Stimulated activated CD8-positive, alpha-beta memory T cell treated with anti-CD3 and anti-CD28 coated beads, Interleukin-4, amount 100 ng/mL, for 1 hour (primary cell): Measurements from ENCODE around the gene ENOX2.
"Not testable (repeated sequence)": the region's sequence is repeated elsewhere in the genome, so short reads cannot be mapped to it uniquely, and the experiment has no call there.

Source experiments
- DNase-seq, 2 donors: peaks; one replicate each; pipeline ENCODE4 v3.0.0-alpha.2; 2020; ENCODE audit warnings: low read depth in 2 of 2, low spot score in 1 of 2

The ENOX2 gene

DNA sequence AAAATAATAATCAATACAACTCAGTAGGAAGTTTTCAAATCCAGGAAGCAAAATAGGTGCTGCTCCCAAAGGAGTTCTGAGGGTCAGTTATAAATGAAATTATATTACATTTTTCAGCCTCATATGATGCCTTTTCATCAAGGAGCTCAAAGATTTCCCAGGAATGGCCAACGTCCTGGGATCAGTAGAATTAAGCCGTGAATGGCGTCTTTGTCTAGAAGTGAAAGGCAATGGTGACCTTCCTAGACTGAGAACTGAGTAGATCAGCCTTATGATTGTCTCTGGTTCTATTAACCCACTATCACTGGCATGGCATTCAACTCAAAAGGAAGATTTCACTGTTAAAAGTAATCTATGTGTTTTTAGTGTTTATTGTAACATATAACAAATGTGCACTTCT lies 74.4 kb downstream of the ENOX2 start:
- no peak for DNase-seq

DNA sequence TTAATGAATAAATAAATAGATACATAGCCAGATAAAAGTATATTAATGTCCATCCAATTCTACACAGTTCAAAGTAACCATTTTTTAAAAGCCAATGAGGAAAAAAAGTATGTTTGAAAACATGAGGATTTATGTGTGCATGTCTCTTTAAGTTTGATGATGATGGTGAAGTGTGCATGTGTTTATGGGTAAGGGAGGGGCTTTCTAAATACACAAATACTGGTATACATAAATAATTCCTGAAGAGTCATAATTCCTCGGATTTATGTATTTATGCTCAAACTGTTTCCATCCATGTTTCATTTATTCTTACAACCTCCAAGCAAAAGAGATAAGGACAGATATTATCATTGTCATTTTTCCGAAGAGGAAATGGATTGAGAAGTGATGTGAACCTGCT lies 75.4 kb downstream of the ENOX2 start:
- DNase-seq: no peak

DNA sequence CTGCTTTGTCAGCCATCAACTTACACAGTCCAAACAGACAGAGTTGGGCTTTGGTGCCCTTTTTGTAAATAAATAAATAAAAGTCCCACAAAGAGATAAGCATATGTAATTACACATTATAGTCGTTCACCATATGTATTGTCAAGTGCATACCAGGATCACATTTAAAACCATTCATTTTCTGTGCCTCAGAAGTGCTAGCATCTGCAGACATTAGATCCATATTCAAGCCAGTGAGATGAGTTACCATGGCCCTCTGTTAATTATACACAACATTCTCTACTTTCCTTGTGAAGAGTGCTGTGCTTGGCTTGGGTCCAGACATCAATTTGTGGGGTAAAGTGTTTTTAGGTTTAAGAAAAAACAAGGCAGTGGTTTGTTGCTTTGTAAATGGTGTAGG lies 76.8 kb downstream of the ENOX2 start:
- no peak for DNase-seq

DNA sequence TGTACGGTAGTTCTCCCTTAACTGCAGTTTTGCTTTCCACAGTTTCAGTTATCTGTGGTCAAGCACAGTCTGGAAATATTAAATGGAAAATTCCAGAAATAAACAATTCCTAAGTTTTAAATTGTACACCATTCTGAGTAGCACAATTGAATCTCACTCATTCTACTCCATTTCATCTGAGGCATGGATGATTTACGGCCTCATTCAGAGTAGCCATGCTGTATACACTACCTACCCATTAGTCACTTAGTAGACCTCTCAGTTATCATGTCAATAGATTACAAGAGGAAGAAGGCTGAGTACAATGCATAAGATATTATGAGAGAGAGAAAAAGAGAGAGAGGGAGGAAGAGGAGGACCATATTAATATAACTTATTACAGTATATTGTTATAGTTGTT lies 77.5 kb downstream of the ENOX2 start:
- DNase-seq: no peak

GRCh38 chrX:130819367-130819766 lies 83.6 kb downstream of the ENOX2 start:
- not testable (repeated sequence) for DNase-seq

GRCh38 chrX:130813932-130814331 lies 89.1 kb downstream of the ENOX2 start:
- DNase-seq: not testable (repeated sequence)

GRCh38 chrX:130810561-130810960 lies 92.4 kb downstream of the ENOX2 start:
- DNase-seq: no peak

DNA sequence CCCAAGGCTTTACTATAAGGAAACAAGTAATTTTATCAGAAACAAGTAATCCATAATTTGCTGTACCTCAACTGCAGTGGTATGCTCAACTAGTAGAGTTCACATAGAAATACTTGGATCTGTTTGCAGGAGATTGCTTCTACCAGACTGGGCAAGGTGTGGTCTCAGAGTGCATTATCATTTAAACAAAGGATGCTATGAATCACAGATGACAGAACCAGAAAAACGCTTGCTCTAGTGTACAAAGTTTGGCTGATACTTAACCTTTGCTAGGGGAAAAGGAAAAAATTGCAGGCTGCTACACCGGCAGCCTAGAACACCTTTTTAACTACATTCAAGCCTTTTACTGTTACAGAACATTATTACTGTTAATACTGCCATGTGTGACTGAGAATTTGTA lies 97.1 kb downstream of the ENOX2 start:
- DNase-seq: no peak

DNA sequence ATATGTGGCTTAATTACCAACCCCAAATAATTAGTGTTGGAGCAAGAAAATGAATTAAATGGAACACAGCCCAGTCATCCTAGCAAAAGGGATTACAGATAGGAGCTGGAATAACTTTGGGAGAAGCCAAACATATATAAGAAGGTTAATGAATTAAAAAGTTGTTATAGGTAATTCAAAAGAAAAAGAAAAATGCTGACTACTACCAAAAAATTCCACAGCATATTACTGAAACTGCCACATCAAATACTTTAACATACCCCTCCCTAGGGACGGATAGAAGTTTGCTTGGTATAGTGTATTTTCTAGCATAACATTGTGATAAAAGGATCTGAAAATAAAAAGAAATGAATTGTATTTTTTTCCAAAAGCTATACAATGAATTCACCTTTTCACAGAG lies 99.5 kb downstream of the ENOX2 start:
- DNase-seq: no peak

- DNase-seq: no peak
These were observed 101.1 kb downstream of the ENOX2 start for GRCh38 chrX:130801901-130802300.

DNA sequence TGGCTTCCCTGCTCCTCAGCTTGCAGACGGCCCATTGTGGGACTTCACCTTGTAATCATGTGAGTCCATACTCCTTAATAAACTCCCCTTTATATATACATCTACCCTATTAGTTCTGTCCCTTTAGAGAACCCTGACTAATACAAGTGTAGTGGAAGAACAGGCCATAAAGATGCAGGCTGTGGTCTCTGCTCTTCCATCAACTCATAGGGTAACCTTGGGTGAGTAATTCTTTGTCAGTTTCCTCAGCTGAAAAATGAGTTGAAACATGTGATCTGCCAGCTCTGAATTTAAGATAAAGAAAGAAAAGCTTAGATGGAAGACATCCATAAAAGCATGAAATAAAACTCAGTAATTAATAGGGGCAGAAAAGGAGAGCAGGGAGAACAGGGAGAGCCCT lies 103.6 kb downstream of the ENOX2 start:
- DNase-seq: no peak

GRCh38 chrX:130793975-130794374 lies 109.0 kb downstream of the ENOX2 start:
- DNase-seq: no peak

GRCh38 chrX:130791870-130792269 lies 111.1 kb downstream of the ENOX2 start:
- not testable (repeated sequence) for DNase-seq

DNA sequence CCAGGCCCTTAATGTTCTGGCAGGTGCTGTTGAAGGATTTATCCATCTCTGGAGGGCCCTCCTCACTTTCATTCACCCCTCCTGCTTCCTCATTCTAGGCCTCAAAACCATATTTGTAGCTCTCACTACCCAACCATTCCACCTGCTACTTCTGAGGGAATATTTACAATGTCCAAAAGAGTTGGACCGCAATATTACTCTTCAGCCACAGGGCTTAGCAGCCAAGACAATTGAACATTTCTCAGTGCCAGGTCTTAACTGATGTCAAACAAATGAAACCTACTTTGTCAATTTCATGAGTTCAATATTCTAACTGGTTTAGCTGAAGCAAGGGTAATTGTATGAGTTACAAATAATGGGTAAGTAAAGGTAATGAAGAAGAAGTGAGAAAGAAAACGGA lies 113.2 kb downstream of the ENOX2 start:
- no peak for DNase-seq

- no peak for DNase-seq
These were observed 114.0 kb downstream of the ENOX2 start for GRCh38 chrX:130788786-130789581.

GRCh38 chrX:130786030-130786429 lies 117.0 kb downstream of the ENOX2 start:
- no peak for DNase-seq

- no peak for DNase-seq
These were observed 124.2 kb downstream of the ENOX2 start for GRCh38 chrX:130778773-130779172.

DNA sequence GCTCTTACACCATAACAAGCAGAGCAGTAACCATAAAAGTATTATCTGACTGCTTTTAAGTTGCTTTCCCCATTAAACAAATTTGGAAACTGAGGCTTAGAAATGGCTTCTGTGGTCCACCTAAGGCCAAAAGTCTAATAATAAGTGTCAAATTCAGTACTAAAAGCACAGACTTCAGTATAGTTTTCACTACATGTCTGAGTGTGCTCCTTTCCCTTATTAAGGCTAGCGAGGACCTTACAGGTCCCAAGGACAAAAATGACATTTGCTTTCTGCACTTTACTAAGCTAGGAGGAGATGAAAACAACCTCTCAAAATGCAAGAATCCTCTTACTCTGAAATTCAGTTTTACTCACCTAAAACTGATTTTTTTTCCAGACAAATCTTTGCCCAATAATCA lies 127.2 kb downstream of the ENOX2 start:
- no peak for DNase-seq

DNA sequence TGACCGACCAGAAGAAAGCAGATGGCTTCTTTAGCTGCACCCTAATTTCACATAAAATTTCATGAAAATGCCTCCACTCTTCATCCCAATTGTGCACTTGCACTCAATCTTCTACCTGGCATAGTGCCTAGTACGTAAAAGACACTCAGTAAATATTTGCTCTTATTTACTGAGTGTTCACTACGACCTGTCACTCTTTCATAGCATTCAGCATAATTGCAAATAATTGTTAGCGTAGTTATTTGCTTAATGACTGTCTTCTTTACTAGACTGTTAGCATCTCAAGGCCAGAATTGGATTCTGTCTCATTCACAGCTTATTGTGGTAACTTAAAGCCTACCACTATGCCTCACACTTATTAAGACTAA lies 130.2 kb downstream of the ENOX2 start:
- DNase-seq: no peak

DNA sequence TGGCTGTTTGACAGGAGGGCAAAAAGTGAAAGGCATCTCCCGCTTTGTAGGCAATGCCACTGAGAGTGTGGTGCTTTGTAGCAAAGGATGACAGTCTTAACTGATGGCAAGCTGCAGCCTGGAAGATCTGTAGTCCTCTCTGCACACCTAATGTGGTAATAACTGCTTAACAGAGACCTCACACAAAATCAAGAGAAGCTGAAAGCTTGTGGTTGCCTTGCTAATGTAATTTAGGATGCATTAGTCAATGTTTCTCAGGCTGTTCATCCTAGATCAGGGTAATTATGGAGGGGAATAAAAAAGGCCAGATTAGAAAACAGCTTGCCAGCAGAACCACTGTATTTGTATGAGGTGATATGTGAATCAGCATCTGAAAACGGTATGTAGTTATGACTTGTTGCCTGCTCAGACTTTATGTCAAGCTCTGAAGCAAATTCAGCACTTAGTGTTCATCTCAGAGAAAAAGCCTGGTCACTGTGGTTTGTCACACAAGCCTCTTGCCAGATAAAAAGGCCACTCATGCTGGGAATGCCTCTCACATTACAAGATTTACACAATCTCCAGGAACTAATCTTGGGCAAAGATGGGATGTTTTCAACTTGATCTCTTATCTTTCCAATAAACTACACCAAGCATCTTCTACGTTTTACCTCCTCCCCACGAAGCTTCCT lies 130.8 kb downstream of the ENOX2 start:
- no peak for DNase-seq

DNA sequence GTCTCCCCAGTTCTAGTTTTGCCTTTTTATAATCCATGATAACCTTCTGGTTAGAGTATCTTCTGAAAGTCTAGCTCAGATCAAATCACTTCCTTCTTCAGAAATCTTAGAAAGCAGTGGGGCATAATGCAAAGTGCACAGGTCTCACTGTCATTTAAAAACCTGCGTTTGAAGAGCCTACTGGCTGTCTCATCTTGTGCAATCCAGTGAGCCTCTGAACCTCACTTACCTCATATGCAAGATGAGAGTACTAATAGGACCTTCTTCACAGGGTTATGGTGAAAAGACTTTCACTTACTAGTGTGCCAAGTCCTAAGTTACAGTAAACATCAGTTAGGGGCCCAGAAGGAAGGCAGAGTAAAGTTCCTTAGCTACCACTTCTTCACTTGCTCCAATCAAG lies 131.4 kb downstream of the ENOX2 start:
- no peak for DNase-seq

DNA sequence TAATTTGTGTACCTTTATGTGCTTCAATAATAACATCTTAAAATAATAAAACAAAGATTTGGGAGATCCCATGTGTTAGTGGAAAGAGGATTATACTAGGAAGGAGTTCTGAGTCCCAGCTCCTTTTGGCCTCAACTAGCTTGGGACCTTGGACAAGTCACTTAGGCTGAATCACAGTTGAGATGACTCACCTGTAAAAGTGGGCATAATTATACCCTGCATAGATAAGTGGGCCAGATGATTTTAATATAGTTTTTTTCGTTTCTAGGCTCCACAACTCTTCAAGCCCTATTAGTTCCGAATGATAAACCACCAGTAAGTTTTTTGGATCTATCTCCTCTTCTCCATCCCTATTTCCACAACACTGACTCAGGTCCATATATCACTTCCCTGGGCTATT lies 131.8 kb downstream of the ENOX2 start:
- no peak for DNase-seq

DNA sequence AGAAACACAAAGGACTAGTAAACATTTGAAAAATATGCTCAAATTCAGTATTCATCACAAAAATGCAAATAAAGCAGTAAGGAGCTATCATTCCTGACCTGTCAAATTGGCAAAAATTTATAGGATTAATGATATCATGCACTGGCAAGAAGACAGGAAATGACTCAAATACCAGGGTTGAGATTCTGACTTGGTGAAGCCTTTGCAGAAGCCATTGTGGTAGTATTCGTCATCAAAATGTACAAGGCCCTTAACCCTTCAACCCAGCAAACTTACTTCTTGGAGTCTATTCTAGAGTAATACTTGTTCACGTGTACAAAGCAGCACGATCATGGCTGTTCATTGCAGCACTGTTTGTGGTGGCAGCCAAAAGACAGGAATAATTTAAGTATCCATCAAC lies 132.4 kb downstream of the ENOX2 start:
- no peak for DNase-seq
